Ishikawa (cell line): ENCODE data around the gene RAB11FIP5.

Experiments used
- EGR1 ChIP-seq: IDR thresholded peaks from 2 replicates; pipeline ENCODE4 v1.6.1; 2012
- EP300 ChIP-seq: IDR thresholded peaks from 2 replicates; pipeline ENCODE4 v1.6.1; 2012; ENCODE audit warnings: borderline replicate concordance
- TAF1 ChIP-seq: IDR thresholded peaks from 2 replicates; pipeline ENCODE4 v1.6.1; 2012; ENCODE audit warnings: low read depth, mild to moderate bottlenecking
- TF ChIP-seq, protein P1 (sequence below): IDR thresholded peaks from 2 replicates; pipeline ENCODE4 v1.6.1; 2012; ENCODE audit warnings: low read depth, mild to moderate bottlenecking

DNA sequence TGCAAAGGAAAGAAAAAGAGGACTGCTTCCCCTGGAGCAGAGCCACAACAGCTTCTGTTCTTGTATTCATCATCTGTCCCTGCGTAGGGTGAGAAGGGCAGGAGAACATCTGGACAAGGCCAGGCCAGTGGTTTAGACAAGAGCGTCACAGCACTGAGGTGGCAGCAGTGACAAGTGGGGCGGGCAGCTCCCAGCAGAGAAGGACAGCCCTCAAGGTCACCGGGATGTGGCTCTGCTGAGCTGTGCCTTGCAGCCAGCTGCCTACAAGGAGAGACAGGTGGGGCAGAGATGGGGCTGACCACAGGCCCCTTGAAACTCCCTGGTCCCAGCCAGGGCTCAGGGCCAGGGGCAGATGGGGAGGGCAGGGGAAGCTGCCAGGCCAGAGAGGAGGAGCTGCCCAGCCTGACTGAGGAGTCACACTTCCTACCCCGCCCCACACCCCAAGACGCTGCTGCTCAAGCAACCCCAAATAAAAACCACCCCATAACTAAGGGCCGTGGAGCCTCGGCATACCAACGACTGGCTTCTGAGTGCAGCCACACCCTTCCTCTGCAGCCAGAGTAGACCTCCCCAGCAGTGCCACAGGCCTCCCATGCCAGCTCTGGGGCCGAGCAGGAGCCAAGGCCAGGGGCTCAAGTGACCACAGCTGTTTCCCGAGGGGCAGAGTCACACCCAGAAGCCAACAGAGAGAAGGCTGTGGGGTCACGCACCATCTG lies 5.4 kb downstream of the RAB11FIP5 start:
- TF ChIP-seq, protein P1, sequence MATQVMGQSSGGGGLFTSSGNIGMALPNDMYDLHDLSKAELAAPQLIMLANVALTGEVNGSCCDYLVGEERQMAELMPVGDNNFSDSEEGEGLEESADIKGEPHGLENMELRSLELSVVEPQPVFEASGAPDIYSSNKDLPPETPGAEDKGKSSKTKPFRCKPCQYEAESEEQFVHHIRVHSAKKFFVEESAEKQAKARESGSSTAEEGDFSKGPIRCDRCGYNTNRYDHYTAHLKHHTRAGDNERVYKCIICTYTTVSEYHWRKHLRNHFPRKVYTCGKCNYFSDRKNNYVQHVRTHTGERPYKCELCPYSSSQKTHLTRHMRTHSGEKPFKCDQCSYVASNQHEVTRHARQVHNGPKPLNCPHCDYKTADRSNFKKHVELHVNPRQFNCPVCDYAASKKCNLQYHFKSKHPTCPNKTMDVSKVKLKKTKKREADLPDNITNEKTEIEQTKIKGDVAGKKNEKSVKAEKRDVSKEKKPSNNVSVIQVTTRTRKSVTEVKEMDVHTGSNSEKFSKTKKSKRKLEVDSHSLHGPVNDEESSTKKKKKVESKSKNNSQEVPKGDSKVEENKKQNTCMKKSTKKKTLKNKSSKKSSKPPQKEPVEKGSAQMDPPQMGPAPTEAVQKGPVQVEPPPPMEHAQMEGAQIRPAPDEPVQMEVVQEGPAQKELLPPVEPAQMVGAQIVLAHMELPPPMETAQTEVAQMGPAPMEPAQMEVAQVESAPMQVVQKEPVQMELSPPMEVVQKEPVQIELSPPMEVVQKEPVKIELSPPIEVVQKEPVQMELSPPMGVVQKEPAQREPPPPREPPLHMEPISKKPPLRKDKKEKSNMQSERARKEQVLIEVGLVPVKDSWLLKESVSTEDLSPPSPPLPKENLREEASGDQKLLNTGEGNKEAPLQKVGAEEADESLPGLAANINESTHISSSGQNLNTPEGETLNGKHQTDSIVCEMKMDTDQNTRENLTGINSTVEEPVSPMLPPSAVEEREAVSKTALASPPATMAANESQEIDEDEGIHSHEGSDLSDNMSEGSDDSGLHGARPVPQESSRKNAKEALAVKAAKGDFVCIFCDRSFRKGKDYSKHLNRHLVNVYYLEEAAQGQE: no peak
- TF ChIP-seq EGR1: no peak
- TF ChIP-seq TAF1: no peak
- TF ChIP-seq EP300: no peak
